DND-41 (cell line): Measurements from ENCODE around the gene KSR1.
"Not testable (repeated sequence)": the region's sequence is repeated elsewhere in the genome, so short reads cannot be mapped to it uniquely, and the experiment has no call there.

ENCODE experiments used
- ATAC-seq: fragments of 200-7000 bp; cut with Tn5 transposase; 3 replicates; pipeline ENCODE4 v1.9.1; 2021; ENCODE audit warnings: low read depth; ENCODE audit not compliant: insufficient read depth
- DNase-seq: peaks from one replicate; pipeline ENCODE4 v3.0.0-alpha.2; 2020
- H2AFZ ChIP-seq: 2 replicates; pipeline ENCODE4 v1.6.0; 2012; ENCODE audit warnings: low read depth, low read length
- H3K27ac ChIP-seq: 2 replicates; pipeline ENCODE4 v1.5.1; 2012; ENCODE audit warnings: low read length, inconsistent platforms
- H3K27me3 ChIP-seq: fragments of 200-600 bp; sonication (generic); 2 replicates; pipeline ENCODE4 v1.6.0; 2012; ENCODE audit warnings: low read length, mild to moderate bottlenecking, inconsistent platforms; ENCODE audit not compliant: insufficient read depth, poor library complexity
- H3K36me3 ChIP-seq: 2 replicates; pipeline ENCODE4 v1.5.1; 2012; ENCODE audit warnings: low read length, inconsistent platforms; ENCODE audit not compliant: insufficient read depth
- H3K4me1 ChIP-seq: 2 replicates; pipeline ENCODE4 v1.5.1; 2012; ENCODE audit warnings: mild to moderate bottlenecking, low read length; ENCODE audit not compliant: insufficient read depth
- H3K4me2 ChIP-seq: 2 replicates; pipeline ENCODE4 v1.6.0; 2012; ENCODE audit warnings: mild to moderate bottlenecking, moderate library complexity, low read length, inconsistent platforms; ENCODE audit not compliant: insufficient read depth
- H3K4me3 ChIP-seq, 2 experiments: fragments of 200-600 bp in 1 of 2; shearing (Covaris generic) in 1 of 2; 2 replicates each; pipeline ENCODE4 v1.5.1; 2012 to 2016; ENCODE audit warnings: inconsistent platforms in 2 of 2, low read length in 2 of 2, mild to moderate bottlenecking in 2 of 2, low read depth in 1 of 2, moderate library complexity in 1 of 2
- H3K79me2 ChIP-seq: 2 replicates; pipeline ENCODE4 v1.6.0; 2012; ENCODE audit warnings: low read length, inconsistent platforms; ENCODE audit not compliant: insufficient read depth
- H3K9ac ChIP-seq: 2 replicates; pipeline ENCODE4 v1.6.0; 2012; ENCODE audit warnings: low read depth, mild to moderate bottlenecking, inconsistent platforms, low read length, moderate library complexity
- H3K9me3 ChIP-seq: 2 replicates; pipeline ENCODE4 v1.5.1; 2012; ENCODE audit warnings: low read length, moderate library complexity, mild to moderate bottlenecking, inconsistent platforms; ENCODE audit not compliant: insufficient read depth, severe bottlenecking
- H4K20me1 ChIP-seq: 2 replicates; pipeline ENCODE4 v1.6.0; 2012; ENCODE audit warnings: low read length; ENCODE audit not compliant: insufficient read depth
- EZH2 ChIP-seq: IDR thresholded peaks from 3 replicates; pipeline ENCODE4 v1.6.1; 2012; ENCODE audit warnings: borderline replicate concordance, low read depth, mild to moderate bottlenecking, moderate library complexity, low read length, inconsistent platforms; ENCODE audit not compliant: severe bottlenecking
- TF ChIP-seq, protein P1 (sequence below): IDR thresholded peaks from 2 replicates; pipeline ENCODE4 v1.5.1; 2012; ENCODE audit warnings: borderline replicate concordance, low read length, moderate library complexity, mild to moderate bottlenecking; ENCODE audit not compliant: poor library complexity, severe bottlenecking; ENCODE audit errors: extremely low read depth

KSR1 gene

GRCh38 chr17:27425991-27426390, 30.3 kb upstream of the KSR1 start:
- Histone ChIP-seq H3K4me2 (no peak overlapping the region), H3K36me3 (no peaks in the 10 kb centered on the region), H4K20me1 (no peaks in the 10 kb centered on the region), H2AFZ (no peak overlapping the region), H3K79me2 (no peaks in the 10 kb centered on the region), H3K9me3 (no peaks in the 10 kb centered on the region), H3K4me1 (no peaks in the 10 kb centered on the region), H3K27me3 (peaks cover 3% of the 10 kb centered on the region), H3K27ac (no peak overlapping the region), H3K9ac (no peak overlapping the region), H3K4me3 (no peak overlapping the region)
- TF ChIP-seq, protein P1, sequence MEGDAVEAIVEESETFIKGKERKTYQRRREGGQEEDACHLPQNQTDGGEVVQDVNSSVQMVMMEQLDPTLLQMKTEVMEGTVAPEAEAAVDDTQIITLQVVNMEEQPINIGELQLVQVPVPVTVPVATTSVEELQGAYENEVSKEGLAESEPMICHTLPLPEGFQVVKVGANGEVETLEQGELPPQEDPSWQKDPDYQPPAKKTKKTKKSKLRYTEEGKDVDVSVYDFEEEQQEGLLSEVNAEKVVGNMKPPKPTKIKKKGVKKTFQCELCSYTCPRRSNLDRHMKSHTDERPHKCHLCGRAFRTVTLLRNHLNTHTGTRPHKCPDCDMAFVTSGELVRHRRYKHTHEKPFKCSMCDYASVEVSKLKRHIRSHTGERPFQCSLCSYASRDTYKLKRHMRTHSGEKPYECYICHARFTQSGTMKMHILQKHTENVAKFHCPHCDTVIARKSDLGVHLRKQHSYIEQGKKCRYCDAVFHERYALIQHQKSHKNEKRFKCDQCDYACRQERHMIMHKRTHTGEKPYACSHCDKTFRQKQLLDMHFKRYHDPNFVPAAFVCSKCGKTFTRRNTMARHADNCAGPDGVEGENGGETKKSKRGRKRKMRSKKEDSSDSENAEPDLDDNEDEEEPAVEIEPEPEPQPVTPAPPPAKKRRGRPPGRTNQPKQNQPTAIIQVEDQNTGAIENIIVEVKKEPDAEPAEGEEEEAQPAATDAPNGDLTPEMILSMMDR = no peak
- no peak for TF ChIP-seq EZH2
- ATAC-seq = no peak
- DNase-seq = no peak

GRCh38 chr17:27426471-27426870, 29.8 kb upstream of the KSR1 start:
- ATAC-seq, H3K27ac ChIP-seq, H3K4me1 ChIP-seq, H3K9ac ChIP-seq, H3K9me3 ChIP-seq, H3K4me3 ChIP-seq, H2AFZ ChIP-seq, H3K4me2 ChIP-seq, DNase-seq, H3K36me3 ChIP-seq, H3K79me2 ChIP-seq, H4K20me1 ChIP-seq, H3K27me3 ChIP-seq: not testable (repeated sequence)

DNA sequence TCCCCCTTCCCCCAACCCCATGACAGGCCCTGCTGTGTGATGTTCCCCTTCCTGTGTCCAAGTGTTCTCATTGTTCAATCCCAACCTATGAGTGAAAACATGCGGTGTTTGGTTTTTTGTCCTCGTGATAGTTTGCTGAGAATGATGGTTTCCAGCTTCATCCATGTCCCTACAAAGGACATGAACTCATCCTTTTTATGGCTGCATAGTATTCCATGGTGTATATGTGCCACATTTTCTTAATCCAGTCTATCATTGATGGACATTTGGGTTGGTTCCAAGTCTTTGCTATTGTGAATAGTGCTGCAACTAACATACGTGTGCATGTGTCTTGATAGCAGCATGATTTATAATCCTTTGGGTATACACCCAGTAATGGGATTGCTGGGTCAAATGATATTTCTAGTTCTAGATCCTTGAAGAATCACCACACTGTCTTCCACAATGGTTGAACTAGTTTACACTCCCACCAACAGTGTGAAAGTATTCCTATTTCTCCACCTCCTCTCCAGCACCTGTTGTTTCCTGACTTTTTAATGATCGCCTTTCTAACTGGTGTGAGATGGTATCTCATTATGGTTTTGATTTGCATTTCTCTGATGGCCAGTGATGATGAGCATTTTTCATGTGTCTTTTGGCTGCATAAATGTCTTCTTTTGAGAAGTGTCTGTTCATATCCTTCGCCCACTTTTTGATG, 28.9 kb upstream of the KSR1 start:
- not testable (repeated sequence) for H3K36me3 ChIP-seq, H3K4me3 ChIP-seq, H3K9me3 ChIP-seq, H3K27ac ChIP-seq, H2AFZ ChIP-seq, H3K79me2 ChIP-seq, H3K4me2 ChIP-seq, H3K4me1 ChIP-seq, DNase-seq, H4K20me1 ChIP-seq, H3K27me3 ChIP-seq, H3K9ac ChIP-seq, ATAC-seq

DNA sequence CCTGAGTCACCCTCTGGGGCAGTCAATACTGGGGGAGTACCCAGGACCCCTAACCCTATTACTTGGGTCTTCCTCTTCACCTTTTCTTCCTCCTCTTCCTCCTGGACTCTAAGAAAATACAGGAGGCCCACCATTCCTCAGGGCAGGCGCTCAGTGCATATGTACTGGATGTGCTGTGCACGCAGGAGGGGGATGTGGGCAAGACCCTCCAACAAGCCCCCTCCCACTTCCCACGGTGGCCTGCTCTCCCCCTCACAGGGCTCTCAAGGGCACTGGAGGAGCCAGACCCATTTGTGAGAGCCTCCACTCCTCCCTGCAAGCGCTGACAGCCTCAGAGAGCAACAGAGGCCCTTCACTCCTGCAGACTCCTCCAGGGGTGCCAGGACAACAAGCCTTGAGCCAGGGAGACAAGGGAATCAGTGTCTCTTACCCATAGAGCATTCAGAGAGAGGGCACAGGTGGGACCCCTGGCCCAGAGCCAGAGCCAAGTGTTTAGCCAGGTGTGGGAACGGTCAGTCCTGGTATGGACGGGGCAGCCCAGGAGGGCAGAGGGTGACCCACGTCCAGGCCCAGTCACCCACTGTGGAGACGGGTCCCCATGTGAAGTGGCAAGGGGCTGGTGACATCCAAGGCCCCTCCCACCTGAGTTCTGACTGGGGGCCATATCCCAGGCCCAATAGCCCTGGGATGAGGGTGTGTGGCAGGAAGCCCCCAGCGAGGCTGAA, 27.3 kb upstream of the KSR1 start:
- H3K36me3 ChIP-seq = no peaks in the 10 kb centered on the region
- H3K4me1 ChIP-seq = no peaks in the 10 kb centered on the region
- no peaks in the 10 kb centered on the region for H3K27me3 ChIP-seq
- no peaks in the 10 kb centered on the region for H4K20me1 ChIP-seq
- H3K4me2 ChIP-seq = no peak overlapping the region
- H3K9me3 ChIP-seq = no peaks in the 10 kb centered on the region
- no peak overlapping the region for H3K9ac ChIP-seq
- DNase-seq (no peak), ATAC-seq (no peak)
- H3K4me3 ChIP-seq = no peak overlapping the region
- H3K79me2 ChIP-seq = no peaks in the 10 kb centered on the region
- H3K27ac ChIP-seq = no peak overlapping the region
- TF ChIP-seq, protein P1 = no peak
- TF ChIP-seq EZH2 = no peak
- no peak overlapping the region for H2AFZ ChIP-seq
